ENCODE measurements around the gene ELAVL2.
A peak's percentile ranks its signal among the peaks of the same experiment; 100 is the strongest.

The ELAVL2 gene

DNA sequence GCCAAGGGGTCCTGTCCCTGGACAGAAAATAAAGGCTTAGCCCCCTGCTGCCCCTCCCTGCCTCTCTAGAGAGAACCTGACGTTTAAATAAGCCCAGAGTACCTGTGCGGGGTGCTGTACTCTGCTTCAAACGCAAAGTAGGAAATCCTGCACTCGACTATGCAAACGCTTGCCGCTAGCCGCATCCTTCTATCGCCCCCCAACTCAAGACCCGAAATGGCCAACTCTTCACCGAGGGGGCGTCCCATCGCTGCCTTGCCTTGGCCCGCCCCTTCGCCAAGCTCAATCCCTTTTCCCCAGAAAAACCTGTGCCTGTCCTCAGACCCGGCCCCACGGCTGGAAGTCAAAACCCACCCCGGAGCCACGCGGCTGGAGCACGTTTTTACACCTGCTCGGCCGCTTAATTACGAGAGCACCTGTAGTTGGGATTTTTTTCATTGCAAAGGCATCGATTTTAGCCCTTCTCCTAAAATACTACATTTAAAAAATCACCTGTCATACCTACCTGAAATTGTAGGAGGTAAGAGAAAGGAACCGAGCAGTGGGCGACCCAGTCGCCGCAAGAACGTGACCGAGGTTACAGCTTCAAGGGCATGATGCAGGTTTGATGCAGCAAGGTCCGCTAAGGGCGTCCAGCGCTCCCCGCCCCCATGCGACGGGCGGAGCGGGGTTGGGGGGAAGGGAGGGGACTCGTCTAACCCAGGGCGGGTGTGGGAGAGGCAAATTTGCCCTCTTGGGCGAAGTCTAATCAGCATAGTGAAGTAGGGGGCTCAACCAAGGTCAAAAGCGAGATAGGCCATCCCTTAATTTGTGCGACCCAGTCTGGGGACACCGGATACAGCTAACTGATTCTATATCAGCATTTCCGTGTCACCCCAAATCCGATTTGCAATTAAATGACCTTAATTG, 3.5 kb downstream of the ELAVL2 start:
- peak overlapping the region; percentile 23 for H2BK15ac ChIP-seq (ENCODE audit: low read depth, poor library complexity, severe bottlenecking)
- peaks cover 68 to 72% of the 10 kb centered on the region in 2 experiments for H3K27me3 ChIP-seq (ENCODE audit: control insufficient read depth in 1 of 2, insufficient read depth in 1 of 2, low read length in 2 of 2)
- H3K79me1 ChIP-seq (replicated peaks; ENCODE audit: low read length, poor library complexity, severe bottlenecking) = no peaks in the 10 kb centered on the region
- peaks cover 30% of the 10 kb centered on the region for H3K4me1 ChIP-seq (ENCODE audit: control insufficient read depth, insufficient read depth, low read depth, low read length)
- no peak overlapping the region for H3K14ac ChIP-seq (ENCODE audit: low read length in 2 of 2)
- no peak overlapping the region for H2AFZ ChIP-seq (ENCODE audit: low read depth, low read length)
- no peak overlapping the region for H3K4ac ChIP-seq (ENCODE audit: low read depth in 1 of 2, low read length in 2 of 2)
- no peak for DNase-seq
- no peak overlapping the region for H3K27ac ChIP-seq (ENCODE audit: low read length, poor library complexity, severe bottlenecking)
- no peak overlapping the region for H2BK12ac ChIP-seq (ENCODE audit: low read length in 2 of 2)
- no peak overlapping the region for H3K18ac ChIP-seq (ENCODE audit: low read depth in 1 of 2, low read length in 2 of 2)
- WGBS = 3% methylated on average over 44 of the region's 46 CpGs
- H2AK5ac ChIP-seq (ENCODE audit: low read length, severe bottlenecking) = no peak overlapping the region
- H3K23ac ChIP-seq (ENCODE audit: low read length in 2 of 2) = no peak overlapping the region
- no peaks in the 10 kb centered on the region for H3K36me3 ChIP-seq (ENCODE audit: control insufficient read depth in 1 of 2, insufficient read depth in 2 of 2, low read depth in 1 of 2, low read length in 2 of 2)
- no peak overlapping the region for H3K4me3 ChIP-seq (ENCODE audit: insufficient read depth in 1 of 2, low read depth in 1 of 2, low read length in 2 of 2)
- H3K9ac ChIP-seq (ENCODE audit: low read length) = no peak overlapping the region
- H2BK5ac ChIP-seq (ENCODE audit: low read depth, low read length, poor library complexity, severe bottlenecking) = no peak overlapping the region
- no peak overlapping the region for H2BK120ac ChIP-seq (ENCODE audit: low read depth, low read length)
- no peaks in the 10 kb centered on the region for H3K9me3 ChIP-seq (ENCODE audit: control insufficient read depth, low read length)
- no peak overlapping the region for H4K8ac ChIP-seq (ENCODE audit: low read length)
- H4K91ac ChIP-seq (ENCODE audit: low read length) = no peak overlapping the region
- H3K4me2 ChIP-seq (ENCODE audit: low read length, poor library complexity, severe bottlenecking) = no peak overlapping the region

DNA sequence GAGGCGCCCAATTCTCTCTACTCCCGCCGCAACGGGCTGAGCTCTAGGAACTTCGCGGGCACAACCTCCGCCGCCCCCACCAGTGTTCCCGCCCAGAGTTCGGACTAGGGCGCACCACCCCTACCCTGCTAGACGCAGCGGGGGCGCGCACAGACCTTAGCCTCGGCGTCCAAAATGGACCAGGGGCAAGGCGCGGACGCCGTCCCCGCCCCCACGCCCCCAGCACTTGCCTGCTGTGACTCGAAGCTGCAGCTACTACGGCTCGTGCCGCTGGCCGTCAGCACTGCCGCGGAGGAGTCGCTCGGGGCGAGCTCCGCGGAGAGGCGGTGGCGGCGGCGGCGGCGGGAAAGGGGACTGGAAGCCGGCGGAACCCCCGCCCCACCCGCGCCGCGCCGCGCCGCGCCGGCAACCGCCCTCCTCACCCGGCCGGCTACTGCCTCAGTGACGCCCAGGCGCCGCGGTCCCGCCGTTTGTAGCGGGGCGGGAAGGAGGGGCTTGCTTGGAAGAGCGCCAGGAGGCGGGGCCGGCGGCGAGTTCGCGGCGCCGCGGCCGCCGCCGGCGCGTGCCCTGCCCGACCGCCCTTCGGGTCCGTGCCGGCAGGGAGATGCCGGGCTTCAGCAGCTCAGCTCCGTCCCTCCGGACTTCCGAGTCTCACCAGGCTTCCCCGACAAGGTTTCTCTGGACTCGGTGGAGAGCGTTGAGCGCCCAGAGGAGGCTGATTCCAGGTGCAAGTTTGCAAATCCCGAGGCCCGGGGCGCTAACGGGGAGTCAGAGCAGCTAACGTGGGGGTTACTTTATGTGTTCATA, 4.5 kb downstream of the ELAVL2 start:
- no peak overlapping the region for H4K91ac ChIP-seq (ENCODE audit: low read length)
- peaks cover 30% of the 10 kb centered on the region for H3K4me1 ChIP-seq (ENCODE audit: control insufficient read depth, insufficient read depth, low read depth, low read length)
- H3K18ac ChIP-seq (ENCODE audit: low read depth in 1 of 2, low read length in 2 of 2) = no peak overlapping the region
- H2BK15ac ChIP-seq (ENCODE audit: low read depth, poor library complexity, severe bottlenecking) = no peak overlapping the region
- H3K4me3 ChIP-seq (ENCODE audit: insufficient read depth in 1 of 2, low read depth in 1 of 2, low read length in 2 of 2) = peak overlapping the region; percentile 47 to 58
- no peak overlapping the region for H3K9ac ChIP-seq (ENCODE audit: low read length)
- no peak overlapping the region for H3K14ac ChIP-seq (ENCODE audit: low read length in 2 of 2)
- under 1% methylated on average over 49 of the region's 97 CpGs for whole genome bisulfite sequencing
- H2AK5ac ChIP-seq (ENCODE audit: low read length, severe bottlenecking) = no peak overlapping the region
- DNase-seq = peak; percentile 11
- H3K4me2 ChIP-seq (ENCODE audit: low read length, poor library complexity, severe bottlenecking) = peak overlapping the region; percentile 82
- H3K27ac ChIP-seq (ENCODE audit: low read length, poor library complexity, severe bottlenecking) = no peak overlapping the region
- H3K4ac ChIP-seq (ENCODE audit: low read depth in 1 of 2, low read length in 2 of 2) = no peak overlapping the region
- H2BK5ac ChIP-seq (ENCODE audit: low read depth, low read length, poor library complexity, severe bottlenecking) = no peak overlapping the region
- peaks cover 68 to 72% of the 10 kb centered on the region in 2 experiments for H3K27me3 ChIP-seq (ENCODE audit: control insufficient read depth in 1 of 2, insufficient read depth in 1 of 2, low read length in 2 of 2)
- no peaks in the 10 kb centered on the region for H3K9me3 ChIP-seq (ENCODE audit: control insufficient read depth, low read length)
- no peaks in the 10 kb centered on the region for H3K36me3 ChIP-seq (ENCODE audit: control insufficient read depth in 1 of 2, insufficient read depth in 2 of 2, low read depth in 1 of 2, low read length in 2 of 2)
- H2BK120ac ChIP-seq (ENCODE audit: low read depth, low read length) = no peak overlapping the region
- peak overlapping the region in 1 of 2 experiments; percentile 79 for H3K23ac ChIP-seq (ENCODE audit: low read length in 2 of 2)
- no peaks in the 10 kb centered on the region for H3K79me1 ChIP-seq (replicated peaks; ENCODE audit: low read length, poor library complexity, severe bottlenecking)
- no peak overlapping the region for H2AFZ ChIP-seq (ENCODE audit: low read depth, low read length)
- H4K8ac ChIP-seq (ENCODE audit: low read length) = no peak overlapping the region
- H2BK12ac ChIP-seq (ENCODE audit: low read length in 2 of 2) = no peak overlapping the region

DNA sequence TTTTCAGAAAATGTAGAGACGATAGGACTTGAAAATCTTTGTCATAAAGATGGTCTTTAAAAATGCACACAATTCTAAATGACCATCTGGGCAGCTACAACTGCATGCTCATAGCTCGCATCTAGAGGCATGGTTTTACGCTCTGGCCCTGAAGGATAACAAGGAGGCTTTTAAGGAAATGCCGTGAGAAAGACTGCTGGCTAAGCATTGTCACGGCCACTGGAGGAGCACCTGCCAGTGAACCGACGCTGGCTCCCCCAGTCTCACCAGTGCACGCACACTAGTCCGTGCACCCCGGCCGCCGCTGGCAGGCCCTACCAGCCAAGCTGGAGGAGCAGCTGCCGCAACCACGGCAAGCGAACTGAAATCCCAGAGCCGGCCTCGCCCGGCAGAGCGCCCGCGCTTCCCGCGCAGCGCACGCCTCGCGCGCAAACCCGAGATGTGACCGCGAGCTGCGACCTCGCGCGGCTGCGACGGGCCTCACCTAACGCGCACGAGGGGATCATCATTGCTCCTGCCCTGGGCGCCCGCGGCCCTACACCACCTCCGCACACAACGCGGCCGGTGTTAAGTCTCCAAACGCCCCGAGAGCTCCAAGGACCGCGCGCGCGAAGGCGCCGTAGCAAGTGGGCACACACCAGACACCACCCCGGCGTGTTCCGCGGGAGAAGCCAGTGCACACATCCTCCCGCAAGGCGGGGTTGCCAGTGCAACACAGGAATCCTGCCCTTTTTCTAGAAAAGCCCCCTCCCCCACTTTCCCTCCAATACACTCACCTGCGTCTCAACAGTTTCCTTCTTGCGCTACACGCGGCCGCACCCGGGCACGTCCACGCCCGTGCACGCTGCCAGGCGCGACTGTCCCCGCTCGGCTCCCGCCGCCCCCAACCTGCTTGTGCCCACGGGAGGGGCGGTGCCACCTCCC, 5.3 kb downstream of the ELAVL2 start:
- Histone ChIP-seq H3K27me3 (ENCODE audit: control insufficient read depth in 1 of 2, insufficient read depth in 1 of 2, low read length in 2 of 2) (peaks cover 67 to 68% of the 10 kb centered on the region in 2 experiments), H3K9me3 (ENCODE audit: control insufficient read depth, low read length) (no peaks in the 10 kb centered on the region), H3K4me3 (ENCODE audit: insufficient read depth in 1 of 2, low read depth in 1 of 2, low read length in 2 of 2) (peak overlapping the region; percentile 47 to 58), H3K9ac (ENCODE audit: low read length) (no peak overlapping the region), H3K27ac (ENCODE audit: low read length, poor library complexity, severe bottlenecking) (no peak overlapping the region), H2BK5ac (ENCODE audit: low read depth, low read length, poor library complexity, severe bottlenecking) (no peak overlapping the region), H2BK120ac (ENCODE audit: low read depth, low read length) (no peak overlapping the region), H2BK12ac (ENCODE audit: low read length in 2 of 2) (no peak overlapping the region), H3K14ac (ENCODE audit: low read length in 2 of 2) (no peak overlapping the region), H2AK5ac (ENCODE audit: low read length, severe bottlenecking) (no peak overlapping the region), H3K4me1 (ENCODE audit: control insufficient read depth, insufficient read depth, low read depth, low read length) (peaks cover 27% of the 10 kb centered on the region), H3K4me2 (ENCODE audit: low read length, poor library complexity, severe bottlenecking) (peak overlapping the region; percentile 82), H3K18ac (ENCODE audit: low read depth in 1 of 2, low read length in 2 of 2) (no peak overlapping the region), H3K23ac (ENCODE audit: low read length in 2 of 2) (no peak overlapping the region), H4K91ac (ENCODE audit: low read length) (no peak overlapping the region), H3K36me3 (ENCODE audit: control insufficient read depth in 1 of 2, insufficient read depth in 2 of 2, low read depth in 1 of 2, low read length in 2 of 2) (no peaks in the 10 kb centered on the region), H3K4ac (ENCODE audit: low read depth in 1 of 2, low read length in 2 of 2) (no peak overlapping the region), H4K8ac (ENCODE audit: low read length) (no peak overlapping the region), H2AFZ (ENCODE audit: low read depth, low read length) (no peak overlapping the region), H2BK15ac (ENCODE audit: low read depth, poor library complexity, severe bottlenecking) (no peak overlapping the region), H3K79me1 (replicated peaks; ENCODE audit: low read length, poor library complexity, severe bottlenecking) (no peaks in the 10 kb centered on the region)
- WGBS = 2% methylated on average over 78 of the region's 80 CpGs
- no peak for DNase-seq
